ENCODE measurements around the gene GRAMD2B.

- no peak for TF ChIP-seq POLR2A (IDR thresholded peaks at IDR 0.05)
- TF ChIP-seq, protein P1, sequence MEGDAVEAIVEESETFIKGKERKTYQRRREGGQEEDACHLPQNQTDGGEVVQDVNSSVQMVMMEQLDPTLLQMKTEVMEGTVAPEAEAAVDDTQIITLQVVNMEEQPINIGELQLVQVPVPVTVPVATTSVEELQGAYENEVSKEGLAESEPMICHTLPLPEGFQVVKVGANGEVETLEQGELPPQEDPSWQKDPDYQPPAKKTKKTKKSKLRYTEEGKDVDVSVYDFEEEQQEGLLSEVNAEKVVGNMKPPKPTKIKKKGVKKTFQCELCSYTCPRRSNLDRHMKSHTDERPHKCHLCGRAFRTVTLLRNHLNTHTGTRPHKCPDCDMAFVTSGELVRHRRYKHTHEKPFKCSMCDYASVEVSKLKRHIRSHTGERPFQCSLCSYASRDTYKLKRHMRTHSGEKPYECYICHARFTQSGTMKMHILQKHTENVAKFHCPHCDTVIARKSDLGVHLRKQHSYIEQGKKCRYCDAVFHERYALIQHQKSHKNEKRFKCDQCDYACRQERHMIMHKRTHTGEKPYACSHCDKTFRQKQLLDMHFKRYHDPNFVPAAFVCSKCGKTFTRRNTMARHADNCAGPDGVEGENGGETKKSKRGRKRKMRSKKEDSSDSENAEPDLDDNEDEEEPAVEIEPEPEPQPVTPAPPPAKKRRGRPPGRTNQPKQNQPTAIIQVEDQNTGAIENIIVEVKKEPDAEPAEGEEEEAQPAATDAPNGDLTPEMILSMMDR (IDR thresholded peaks at IDR 0.05) = no peak
Observed at GRCh38 chr5:126435261-126435660, 12.1 kb downstream of the GRAMD2B start.
